Measurements from ENCODE around the gene MSANTD1.

Gene MSANTD1

DNA sequence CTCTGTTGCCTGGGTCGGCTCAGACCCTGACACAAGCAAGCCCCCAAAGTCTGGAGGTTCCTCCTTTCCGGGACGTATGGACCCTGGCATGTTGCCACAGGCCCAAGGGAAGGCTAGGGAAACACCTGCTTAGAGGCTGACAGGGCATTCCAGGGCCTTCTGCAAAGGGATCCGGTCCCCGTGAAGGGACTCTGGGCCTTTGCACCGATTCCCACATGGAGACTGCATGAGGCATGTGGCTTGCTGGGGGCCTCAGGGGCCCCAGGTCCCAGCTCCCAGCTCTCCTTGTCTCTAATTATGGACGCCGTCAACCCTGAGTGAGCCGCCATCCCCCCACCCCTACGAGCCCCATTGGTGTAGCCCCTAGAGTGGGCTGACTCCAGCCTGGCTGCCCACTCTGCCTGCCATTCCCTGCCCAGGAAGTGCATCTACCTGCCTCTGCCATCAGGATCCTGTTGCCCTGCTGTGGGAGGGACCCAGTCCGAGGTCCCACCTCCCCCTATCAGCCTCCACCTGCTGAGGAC, 39.7 kb downstream of the MSANTD1 start:
- TF ChIP-seq, protein P1, sequence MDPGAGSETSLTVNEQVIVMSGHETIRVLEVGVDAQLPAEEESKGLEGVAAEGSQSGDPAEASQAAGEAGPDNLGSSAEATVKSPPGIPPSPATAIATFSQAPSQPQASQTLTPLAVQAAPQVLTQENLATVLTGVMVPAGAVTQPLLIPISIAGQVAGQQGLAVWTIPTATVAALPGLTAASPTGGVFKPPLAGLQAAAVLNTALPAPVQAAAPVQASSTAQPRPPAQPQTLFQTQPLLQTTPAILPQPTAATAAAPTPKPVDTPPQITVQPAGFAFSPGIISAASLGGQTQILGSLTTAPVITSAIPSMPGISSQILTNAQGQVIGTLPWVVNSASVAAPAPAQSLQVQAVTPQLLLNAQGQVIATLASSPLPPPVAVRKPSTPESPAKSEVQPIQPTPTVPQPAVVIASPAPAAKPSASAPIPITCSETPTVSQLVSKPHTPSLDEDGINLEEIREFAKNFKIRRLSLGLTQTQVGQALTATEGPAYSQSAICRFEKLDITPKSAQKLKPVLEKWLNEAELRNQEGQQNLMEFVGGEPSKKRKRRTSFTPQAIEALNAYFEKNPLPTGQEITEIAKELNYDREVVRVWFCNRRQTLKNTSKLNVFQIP (CRISPR knock-in tag; IDR thresholded peaks at IDR 0.05; ENCODE audit: borderline replicate concordance, low read depth), result no peak
- TF ChIP-seq TCF4 (CRISPR knock-in tag; IDR thresholded peaks at IDR 0.05; ENCODE audit: borderline replicate concordance), result no peak
- TF ChIP-seq ZFP3 (CRISPR knock-in tag; IDR thresholded peaks at IDR 0.05), result no peak
- TF ChIP-seq ZNF8 (CRISPR knock-in tag; IDR thresholded peaks at IDR 0.05), result no peak
- TF ChIP-seq GLIS3 (CRISPR knock-in tag; IDR thresholded peaks at IDR 0.05), result no peak
- no peak for TF ChIP-seq ZNF70 (CRISPR knock-in tag; IDR thresholded peaks at IDR 0.05)
- TF ChIP-seq, protein P2, sequence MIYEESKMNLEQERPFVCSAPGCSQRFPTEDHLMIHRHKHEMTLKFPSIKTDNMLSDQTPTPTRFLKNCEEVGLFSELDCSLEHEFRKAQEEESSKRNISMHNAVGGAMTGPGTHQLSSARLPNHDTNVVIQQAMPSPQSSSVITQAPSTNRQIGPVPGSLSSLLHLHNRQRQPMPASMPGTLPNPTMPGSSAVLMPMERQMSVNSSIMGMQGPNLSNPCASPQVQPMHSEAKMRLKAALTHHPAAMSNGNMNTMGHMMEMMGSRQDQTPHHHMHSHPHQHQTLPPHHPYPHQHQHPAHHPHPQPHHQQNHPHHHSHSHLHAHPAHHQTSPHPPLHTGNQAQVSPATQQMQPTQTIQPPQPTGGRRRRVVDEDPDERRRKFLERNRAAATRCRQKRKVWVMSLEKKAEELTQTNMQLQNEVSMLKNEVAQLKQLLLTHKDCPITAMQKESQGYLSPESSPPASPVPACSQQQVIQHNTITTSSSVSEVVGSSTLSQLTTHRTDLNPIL (CRISPR knock-in tag; IDR thresholded peaks at IDR 0.05; ENCODE audit: low read depth), result no peak
- TF ChIP-seq, protein P3, sequence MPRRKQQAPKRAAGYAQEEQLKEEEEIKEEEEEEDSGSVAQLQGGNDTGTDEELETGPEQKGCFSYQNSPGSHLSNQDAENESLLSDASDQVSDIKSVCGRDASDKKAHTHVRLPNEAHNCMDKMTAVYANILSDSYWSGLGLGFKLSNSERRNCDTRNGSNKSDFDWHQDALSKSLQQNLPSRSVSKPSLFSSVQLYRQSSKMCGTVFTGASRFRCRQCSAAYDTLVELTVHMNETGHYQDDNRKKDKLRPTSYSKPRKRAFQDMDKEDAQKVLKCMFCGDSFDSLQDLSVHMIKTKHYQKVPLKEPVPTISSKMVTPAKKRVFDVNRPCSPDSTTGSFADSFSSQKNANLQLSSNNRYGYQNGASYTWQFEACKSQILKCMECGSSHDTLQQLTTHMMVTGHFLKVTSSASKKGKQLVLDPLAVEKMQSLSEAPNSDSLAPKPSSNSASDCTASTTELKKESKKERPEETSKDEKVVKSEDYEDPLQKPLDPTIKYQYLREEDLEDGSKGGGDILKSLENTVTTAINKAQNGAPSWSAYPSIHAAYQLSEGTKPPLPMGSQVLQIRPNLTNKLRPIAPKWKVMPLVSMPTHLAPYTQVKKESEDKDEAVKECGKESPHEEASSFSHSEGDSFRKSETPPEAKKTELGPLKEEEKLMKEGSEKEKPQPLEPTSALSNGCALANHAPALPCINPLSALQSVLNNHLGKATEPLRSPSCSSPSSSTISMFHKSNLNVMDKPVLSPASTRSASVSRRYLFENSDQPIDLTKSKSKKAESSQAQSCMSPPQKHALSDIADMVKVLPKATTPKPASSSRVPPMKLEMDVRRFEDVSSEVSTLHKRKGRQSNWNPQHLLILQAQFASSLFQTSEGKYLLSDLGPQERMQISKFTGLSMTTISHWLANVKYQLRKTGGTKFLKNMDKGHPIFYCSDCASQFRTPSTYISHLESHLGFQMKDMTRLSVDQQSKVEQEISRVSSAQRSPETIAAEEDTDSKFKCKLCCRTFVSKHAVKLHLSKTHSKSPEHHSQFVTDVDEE (CRISPR knock-in tag; IDR thresholded peaks at IDR 0.05), result no peak
- TF ChIP-seq ZFP30 (CRISPR knock-in tag; IDR thresholded peaks at IDR 0.05), result no peak
- TF ChIP-seq, protein P4, sequence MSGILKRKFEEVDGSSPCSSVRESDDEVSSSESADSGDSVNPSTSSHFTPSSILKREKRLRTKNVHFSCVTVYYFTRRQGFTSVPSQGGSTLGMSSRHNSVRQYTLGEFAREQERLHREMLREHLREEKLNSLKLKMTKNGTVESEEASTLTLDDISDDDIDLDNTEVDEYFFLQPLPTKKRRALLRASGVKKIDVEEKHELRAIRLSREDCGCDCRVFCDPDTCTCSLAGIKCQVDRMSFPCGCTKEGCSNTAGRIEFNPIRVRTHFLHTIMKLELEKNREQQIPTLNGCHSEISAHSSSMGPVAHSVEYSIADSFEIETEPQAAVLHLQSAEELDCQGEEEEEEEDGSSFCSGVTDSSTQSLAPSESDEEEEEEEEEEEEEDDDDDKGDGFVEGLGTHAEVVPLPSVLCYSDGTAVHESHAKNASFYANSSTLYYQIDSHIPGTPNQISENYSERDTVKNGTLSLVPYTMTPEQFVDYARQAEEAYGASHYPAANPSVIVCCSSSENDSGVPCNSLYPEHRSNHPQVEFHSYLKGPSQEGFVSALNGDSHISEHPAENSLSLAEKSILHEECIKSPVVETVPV (CRISPR knock-in tag; IDR thresholded peaks at IDR 0.05), result no peak
- TF ChIP-seq ARNTL (CRISPR knock-in tag; IDR thresholded peaks at IDR 0.05; ENCODE audit: borderline replicate concordance, low read depth), result no peak
- TF ChIP-seq TOX (CRISPR knock-in tag; IDR thresholded peaks at IDR 0.05; ENCODE audit: borderline replicate concordance), result no peak
- TF ChIP-seq CSDC2 (CRISPR knock-in tag; IDR thresholded peaks at IDR 0.05), result no peak
- TF ChIP-seq ZNF565 (CRISPR knock-in tag; conservative IDR thresholded peaks at IDR 0.05; ENCODE audit: low read depth), result no peak
- TF ChIP-seq ZC3H10 (CRISPR knock-in tag; IDR thresholded peaks at IDR 0.05), result no peak
- no peak for TF ChIP-seq ISL1 (CRISPR knock-in tag; IDR thresholded peaks at IDR 0.05)
- no peak for TF ChIP-seq OSR1 (CRISPR knock-in tag; IDR thresholded peaks at IDR 0.05)
- TF ChIP-seq, protein P5, sequence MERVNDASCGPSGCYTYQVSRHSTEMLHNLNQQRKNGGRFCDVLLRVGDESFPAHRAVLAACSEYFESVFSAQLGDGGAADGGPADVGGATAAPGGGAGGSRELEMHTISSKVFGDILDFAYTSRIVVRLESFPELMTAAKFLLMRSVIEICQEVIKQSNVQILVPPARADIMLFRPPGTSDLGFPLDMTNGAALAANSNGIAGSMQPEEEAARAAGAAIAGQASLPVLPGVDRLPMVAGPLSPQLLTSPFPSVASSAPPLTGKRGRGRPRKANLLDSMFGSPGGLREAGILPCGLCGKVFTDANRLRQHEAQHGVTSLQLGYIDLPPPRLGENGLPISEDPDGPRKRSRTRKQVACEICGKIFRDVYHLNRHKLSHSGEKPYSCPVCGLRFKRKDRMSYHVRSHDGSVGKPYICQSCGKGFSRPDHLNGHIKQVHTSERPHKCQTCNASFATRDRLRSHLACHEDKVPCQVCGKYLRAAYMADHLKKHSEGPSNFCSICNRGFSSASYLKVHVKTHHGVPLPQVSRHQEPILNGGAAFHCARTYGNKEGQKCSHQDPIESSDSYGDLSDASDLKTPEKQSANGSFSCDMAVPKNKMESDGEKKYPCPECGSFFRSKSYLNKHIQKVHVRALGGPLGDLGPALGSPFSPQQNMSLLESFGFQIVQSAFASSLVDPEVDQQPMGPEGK (CRISPR knock-in tag; IDR thresholded peaks at IDR 0.05; ENCODE audit: borderline replicate concordance), result no peak
- no peak for TF ChIP-seq BACH2 (CRISPR knock-in tag; IDR thresholded peaks at IDR 0.05; ENCODE audit: borderline replicate concordance)
- ATAC-seq, result no peak

DNA sequence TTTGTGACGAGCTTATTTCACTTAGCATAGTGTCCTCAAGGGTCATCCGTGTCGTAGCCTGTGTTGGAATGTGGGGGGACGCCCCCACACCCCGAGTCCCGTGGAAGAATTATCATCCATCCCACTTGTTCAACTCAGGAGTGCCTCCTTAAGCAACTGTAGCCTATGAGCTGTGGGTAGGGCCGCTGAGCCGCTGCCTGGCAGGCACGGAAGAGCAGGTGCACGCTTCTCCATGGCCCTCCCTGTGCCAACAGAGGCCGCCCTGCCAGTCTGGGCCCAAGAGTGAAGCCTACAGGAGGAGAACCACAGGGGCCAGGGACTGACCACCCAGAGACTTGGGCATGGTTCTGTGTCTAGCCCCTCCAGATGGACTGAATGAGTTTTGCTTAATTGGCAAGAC, 41.5 kb downstream of the MSANTD1 start:
- ATAC-seq, result no peak
- TF ChIP-seq GLIS3 (CRISPR knock-in tag; IDR thresholded peaks at IDR 0.05) (no peak), ARNTL (CRISPR knock-in tag; IDR thresholded peaks at IDR 0.05; ENCODE audit: borderline replicate concordance, low read depth) (no peak), ZNF565 (CRISPR knock-in tag; conservative IDR thresholded peaks at IDR 0.05; ENCODE audit: low read depth) (no peak), PPARA (CRISPR knock-in tag; IDR thresholded peaks at IDR 0.05; ENCODE audit: borderline replicate concordance) (no peak)
- TF ChIP-seq, protein P5 (CRISPR knock-in tag; IDR thresholded peaks at IDR 0.05; ENCODE audit: borderline replicate concordance), result no peak

Measured in SK-N-SH treated with all-trans-retinoic acid at 6 μM for 48 hours (cell line).